Hepatocyte (in vitro differentiated cells): ENCODE measurements around the gene KLHL24. TPM values are rescaled to one million over a fixed set of nuclear protein-coding genes. Genes with fewer than 3 reads are reported as not detected.
"Not testable (repeated sequence)": the region's sequence is repeated elsewhere in the genome, so short reads cannot be mapped to it uniquely, and the experiment has no call there.

Experiments used
- DNase-seq: peaks from one replicate; pipeline ENCODE4 v3.0.0-alpha.2; 2016; ENCODE audit warnings: low spot score
- H2AFZ ChIP-seq: fragments of 200-600 bp; sonication (generic); 2 replicates; pipeline ENCODE4 v1.6.0; 2016; ENCODE audit warnings: antibody characterized with exemption, mild to moderate bottlenecking
- H3K27ac ChIP-seq: fragments of 200-600 bp; sonication (generic); 2 replicates; pipeline ENCODE4 v1.5.1; 2016; ENCODE audit warnings: mild to moderate bottlenecking
- H3K27me3 ChIP-seq: fragments of 200-600 bp; sonication (generic); 2 replicates; pipeline ENCODE4 v1.6.1; 2016
- H3K36me3 ChIP-seq: fragments of 200-600 bp; sonication (generic); replicated peaks from 2 replicates; pipeline ENCODE4 v1.5.1; 2016; ENCODE audit warnings: low read depth; ENCODE audit not compliant: insufficient read depth
- H3K4me1 ChIP-seq: fragments of 200-600 bp; sonication (generic); 2 replicates; pipeline ENCODE4 v1.5.1; 2016; ENCODE audit warnings: mild to moderate bottlenecking, moderate library complexity; ENCODE audit not compliant: insufficient read depth
- H3K4me2 ChIP-seq: fragments of 200-600 bp; sonication (generic); 2 replicates; pipeline ENCODE4 v1.6.0; 2016
- H3K4me3 ChIP-seq: fragments of 200-600 bp; sonication (generic); 2 replicates; pipeline ENCODE4 v1.5.1; 2016; ENCODE audit warnings: mild to moderate bottlenecking
- H3K79me2 ChIP-seq: fragments of 200-600 bp; sonication (generic); 2 replicates; pipeline ENCODE4 v1.6.0; 2017; ENCODE audit warnings: mild to moderate bottlenecking
- H3K9me2 ChIP-seq: fragments of 200-600 bp; sonication (generic); replicated peaks from 2 replicates; pipeline ENCODE4 v1.6.0; 2017; ENCODE audit warnings: mild to moderate bottlenecking; ENCODE audit not compliant: insufficient read depth
- H3K9me3 ChIP-seq: fragments of 200-600 bp; sonication (generic); 2 replicates; pipeline ENCODE4 v1.5.1; 2016; ENCODE audit warnings: low read depth, mild to moderate bottlenecking
- H4K20me1 ChIP-seq: fragments of 200-600 bp; sonication (generic); 2 replicates; pipeline ENCODE4 v1.6.0; 2016; ENCODE audit warnings: mild to moderate bottlenecking; ENCODE audit not compliant: insufficient read depth, poor library complexity, severe bottlenecking
- CTCF ChIP-seq: fragments of 200-600 bp; sonication (generic); IDR thresholded peaks from 2 replicates; pipeline ENCODE4 v1.5.1; 2016; ENCODE audit warnings: antibody characterized with exemption, mild to moderate bottlenecking; ENCODE audit not compliant: poor library complexity
- EZH2 ChIP-seq: fragments of 200-600 bp; sonication (generic); IDR thresholded peaks from 2 replicates; pipeline ENCODE4 v1.6.1; 2016; ENCODE audit warnings: antibody characterized with exemption, mild to moderate bottlenecking, borderline replicate concordance
- EZH2phosphoT487 ChIP-seq: fragments of 200-600 bp; sonication (generic); IDR thresholded peaks from one replicate; pipeline ENCODE4 v1.6.1; 2018; ENCODE audit warnings: antibody characterized with exemption, mild to moderate bottlenecking, low read depth, moderate library complexity; ENCODE audit not compliant: unreplicated experiment, severe bottlenecking
- WGBS: methylation state at CpG from one replicate; pipeline ENCODE4 v1.1.6; 2016; ENCODE audit warnings: low lambda C conversion rate; ENCODE audit errors: missing lambda C conversion rate; 5-methylcytosine and 5-hydroxymethylcytosine counted together
- polyA plus RNA-seq: library from polyadenylated mRNA; unstranded; fragments of >200 nt; fragmentation: Nextera tagmentation; extraction: Ambion mirVana; gene quantifications from 2 replicates; pipeline ENCODE4 v1.2.1, GENCODE V29; 2016
- total RNA-seq: library from RNA; depleted of rRNA; stranded (reverse); fragments of >200 nt; gene quantifications from 2 replicates; pipeline ENCODE4 v1.2.3, GENCODE V29; 2014

KLHL24 gene
- total and polyA plus RNA-seq, 2 experiments from 2014 or later: 29.6 to 107 TPM

- H3K9me2 ChIP-seq: no peaks in the 10 kb centered on the region
- H3K4me1 ChIP-seq: no peaks in the 10 kb centered on the region
- H2AFZ ChIP-seq: no peak overlapping the region
- no peaks in the 10 kb centered on the region for H4K20me1 ChIP-seq
- no peaks in the 10 kb centered on the region for H3K79me2 ChIP-seq
- H3K27me3 ChIP-seq: no peaks in the 10 kb centered on the region
- TF ChIP-seq EZH2phosphoT487: no peak
- TF ChIP-seq EZH2: no peak
- TF ChIP-seq CTCF: no peak
- H3K36me3 ChIP-seq: no peaks in the 10 kb centered on the region
- no peak overlapping the region for H3K4me3 ChIP-seq
- WGBS: 86% methylated on average over 6 of the region's 6 CpGs
- H3K4me2 ChIP-seq: no peak overlapping the region
- no peak for DNase-seq
- H3K9me3 ChIP-seq: no peaks in the 10 kb centered on the region
- no peak overlapping the region for H3K27ac ChIP-seq
These were observed 52.3 kb downstream of the KLHL24 start for GRCh38 chr3:183687705-183688104.

- Histone ChIP-seq H3K79me2 (no peaks in the 10 kb centered on the region), H3K4me3 (no peak overlapping the region), H3K4me2 (no peak overlapping the region), H4K20me1 (no peaks in the 10 kb centered on the region), H2AFZ (no peak overlapping the region), H3K9me2 (no peaks in the 10 kb centered on the region), H3K36me3 (no peaks in the 10 kb centered on the region), H3K27me3 (no peaks in the 10 kb centered on the region), H3K9me3 (no peaks in the 10 kb centered on the region), H3K4me1 (no peaks in the 10 kb centered on the region), H3K27ac (no peak overlapping the region)
- TF ChIP-seq EZH2: no peak
- no peak for TF ChIP-seq CTCF
- TF ChIP-seq EZH2phosphoT487: no peak
- DNase-seq: no peak
- WGBS: 92% methylated on average over 3 of the region's 3 CpGs
These were observed 53.5 kb downstream of the KLHL24 start for GRCh38 chr3:183688874-183689273.

GRCh38 chr3:183689621-183690020, 54.2 kb downstream of the KLHL24 start:
- not testable (repeated sequence) for H4K20me1 ChIP-seq, H3K9me3 ChIP-seq, H3K4me1 ChIP-seq, H3K79me2 ChIP-seq, H3K27me3 ChIP-seq, DNase-seq, H3K27ac ChIP-seq, H3K36me3 ChIP-seq, H3K4me3 ChIP-seq, H3K4me2 ChIP-seq, H2AFZ ChIP-seq, H3K9me2 ChIP-seq
- 94% methylated on average over 5 of the region's 5 CpGs for WGBS

- no peaks in the 10 kb centered on the region for H3K36me3 ChIP-seq
- H3K4me1 ChIP-seq: no peaks in the 10 kb centered on the region
- no peaks in the 10 kb centered on the region for H3K9me3 ChIP-seq
- no peak overlapping the region for H3K4me2 ChIP-seq
- no peak for DNase-seq
- TF ChIP-seq CTCF (no peak), EZH2 (no peak), EZH2phosphoT487 (no peak)
- H3K9me2 ChIP-seq: no peaks in the 10 kb centered on the region
- no peaks in the 10 kb centered on the region for H4K20me1 ChIP-seq
- no peaks in the 10 kb centered on the region for H3K27me3 ChIP-seq
- H3K79me2 ChIP-seq: no peaks in the 10 kb centered on the region
- no peak overlapping the region for H2AFZ ChIP-seq
- no peak overlapping the region for H3K27ac ChIP-seq
- 97% methylated on average over 11 of the region's 11 CpGs for WGBS
- no peak overlapping the region for H3K4me3 ChIP-seq
These were observed 55.1 kb downstream of the KLHL24 start for GRCh38 chr3:183690402-183690995.
